Lower lobe of right lung (tissue), 2 donors: Measurements from ENCODE around the gene NYAP2. TPM values are rescaled to one million over a fixed set of nuclear protein-coding genes. Genes with fewer than 3 reads are reported as not detected.

ENCODE experiments used
- ATAC-seq, 2 donors: fragments of 200-7000 bp; cut with Tn5 transposase; one replicate each; pipeline ENCODE4 v1.9.1; 2020 to 2022; ENCODE audit warnings: mild to moderate bottlenecking in 2 of 2, moderate library complexity in 2 of 2
- DNase-seq: peaks from one replicate; pipeline ENCODE4 v3.0.0-alpha.2; 2020
- H3K27ac ChIP-seq: fragments of 200-600 bp; one replicate; pipeline ENCODE4 v1.8.0; 2022
- H3K27me3 ChIP-seq: fragments of 200-600 bp; one replicate; pipeline ENCODE4 v1.8.0; 2022; ENCODE audit warnings: low read depth
- H3K36me3 ChIP-seq: fragments of 200-600 bp; one replicate; pipeline ENCODE4 v1.8.0; 2022; ENCODE audit warnings: mild to moderate bottlenecking
- H3K4me1 ChIP-seq: fragments of 200-600 bp; one replicate; pipeline ENCODE4 v1.8.0; 2022
- H3K4me3 ChIP-seq: fragments of 200-600 bp; one replicate; pipeline ENCODE4 v1.8.0; 2022; ENCODE audit warnings: mild to moderate bottlenecking
- H3K9me3 ChIP-seq: fragments of 200-600 bp; one replicate; pipeline ENCODE4 v1.8.0; 2022
- intact Hi-C: fragments of 100-400 bp; cut with DNase I; formaldehyde crosslinking; loops from one replicate; pipeline ENCODE4 v1.11.0; 2022
- total RNA-seq: library from RNA; stranded (reverse); fragmentation: NEBNext Ultra II Directional; extraction: Animal tissue kit (Norgen Biotek cat#: 25700); gene quantifications from one replicate; pipeline ENCODE4 v1.2.1, GENCODE V29; 2021
- TF ChIP-seq, protein P1 (sequence below): fragments of 200-600 bp; IDR thresholded peaks from one replicate; pipeline ENCODE4 v1.8.0; 2022; ENCODE audit warnings: antibody characterized with exemption, mild to moderate bottlenecking
- donor health status: DM: no; HTN: yes; CAD: no; lungs with severe emphysema.

The NYAP2 gene
- total RNA-seq, 1 donor from 2014 or later = 1.1 TPM

DNA sequence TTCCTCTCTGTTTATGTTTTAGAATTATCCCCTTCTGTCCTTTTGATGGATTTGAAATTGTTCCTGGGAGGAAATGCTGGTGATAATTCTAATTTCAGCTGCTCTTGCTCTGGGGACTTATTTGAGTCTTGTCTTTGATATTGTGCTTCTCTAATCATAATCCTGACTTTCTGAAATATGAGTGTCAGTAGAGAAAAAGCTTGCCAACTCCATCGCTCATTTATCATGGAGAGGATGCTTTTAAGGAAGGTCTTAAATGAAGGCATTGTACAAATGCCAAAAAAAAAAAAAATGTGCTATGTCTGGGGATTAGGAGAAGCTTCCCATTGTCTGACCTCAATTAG, 159.5 kb downstream of the NYAP2 start:
- no peaks in the 10 kb centered on the region for H3K4me1 ChIP-seq
- intact Hi-C loops = no loop called here

GRCh38 chr2:225566798-225567197, 167.3 kb downstream of the NYAP2 start:
- TF ChIP-seq, protein P1, sequence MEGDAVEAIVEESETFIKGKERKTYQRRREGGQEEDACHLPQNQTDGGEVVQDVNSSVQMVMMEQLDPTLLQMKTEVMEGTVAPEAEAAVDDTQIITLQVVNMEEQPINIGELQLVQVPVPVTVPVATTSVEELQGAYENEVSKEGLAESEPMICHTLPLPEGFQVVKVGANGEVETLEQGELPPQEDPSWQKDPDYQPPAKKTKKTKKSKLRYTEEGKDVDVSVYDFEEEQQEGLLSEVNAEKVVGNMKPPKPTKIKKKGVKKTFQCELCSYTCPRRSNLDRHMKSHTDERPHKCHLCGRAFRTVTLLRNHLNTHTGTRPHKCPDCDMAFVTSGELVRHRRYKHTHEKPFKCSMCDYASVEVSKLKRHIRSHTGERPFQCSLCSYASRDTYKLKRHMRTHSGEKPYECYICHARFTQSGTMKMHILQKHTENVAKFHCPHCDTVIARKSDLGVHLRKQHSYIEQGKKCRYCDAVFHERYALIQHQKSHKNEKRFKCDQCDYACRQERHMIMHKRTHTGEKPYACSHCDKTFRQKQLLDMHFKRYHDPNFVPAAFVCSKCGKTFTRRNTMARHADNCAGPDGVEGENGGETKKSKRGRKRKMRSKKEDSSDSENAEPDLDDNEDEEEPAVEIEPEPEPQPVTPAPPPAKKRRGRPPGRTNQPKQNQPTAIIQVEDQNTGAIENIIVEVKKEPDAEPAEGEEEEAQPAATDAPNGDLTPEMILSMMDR = no peak
- no peak overlapping the region for H3K27ac ChIP-seq

More for the DNA sequence above, 159.5 kb downstream of the NYAP2 start:
- no peak for DNase-seq
- Histone ChIP-seq H3K27me3 (no peaks in the 10 kb centered on the region), H3K36me3 (no peaks in the 10 kb centered on the region), H3K9me3 (no peaks in the 10 kb centered on the region), H3K4me3 (no peak overlapping the region), H3K27ac (no peak overlapping the region)
- TF ChIP-seq, protein P1 = no peak
- no peak for ATAC-seq

GRCh38 chr2:225569995-225570394, 170.5 kb downstream of the NYAP2 start:
- no peaks in the 10 kb centered on the region for H3K27me3 ChIP-seq
- no peaks in the 10 kb centered on the region for H3K9me3 ChIP-seq
- H3K4me1 ChIP-seq = no peaks in the 10 kb centered on the region
- ATAC-seq (peak in 1 of 2 donors; percentile 30), DNase-seq (no peak)
- intact Hi-C loops = no loop called here
- H3K27ac ChIP-seq = no peak overlapping the region
- no peaks in the 10 kb centered on the region for H3K36me3 ChIP-seq
- TF ChIP-seq, protein P1 = no peak
- no peak overlapping the region for H3K4me3 ChIP-seq

More at GRCh38 chr2:225566798-225567197, 167.3 kb downstream of the NYAP2 start:
- H3K27me3 ChIP-seq = no peaks in the 10 kb centered on the region
- no peaks in the 10 kb centered on the region for H3K36me3 ChIP-seq
- DNase-seq = no peak
- intact Hi-C loops = no loop called here
- no peak overlapping the region for H3K4me3 ChIP-seq
- peak; percentile 84 to 88 for ATAC-seq
- no peaks in the 10 kb centered on the region for H3K4me1 ChIP-seq
- H3K9me3 ChIP-seq = no peaks in the 10 kb centered on the region

DNA sequence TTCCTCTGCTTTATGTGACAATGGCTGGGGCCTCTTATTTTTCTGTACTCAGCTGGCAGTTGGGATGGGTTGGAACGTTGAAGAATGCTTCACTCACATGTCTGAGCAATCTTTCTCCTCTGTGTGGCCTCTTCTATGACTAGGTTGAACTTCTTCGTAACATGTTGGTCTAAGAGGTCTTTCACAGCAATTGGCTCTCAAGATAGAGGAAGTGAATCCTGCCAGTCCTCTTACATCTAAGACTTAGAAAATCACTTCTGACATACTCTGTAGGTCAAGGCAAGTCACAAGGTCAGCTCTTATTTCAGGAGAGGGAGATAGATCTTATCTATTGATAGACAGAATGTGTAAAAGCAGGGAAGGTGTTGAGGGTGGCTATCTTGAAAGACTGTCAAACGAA, 174.1 kb downstream of the NYAP2 start:
- no peak for DNase-seq
- no peaks in the 10 kb centered on the region for H3K36me3 ChIP-seq
- TF ChIP-seq, protein P1 = no peak
- H3K27ac ChIP-seq = no peak overlapping the region
- intact Hi-C loops = no loop called here
- no peaks in the 10 kb centered on the region for H3K9me3 ChIP-seq
- no peaks in the 10 kb centered on the region for H3K27me3 ChIP-seq
- no peak for ATAC-seq
- no peaks in the 10 kb centered on the region for H3K4me1 ChIP-seq
- H3K4me3 ChIP-seq = no peak overlapping the region

- intact Hi-C loops = no loop called here
- DNase-seq (no peak), ATAC-seq (no peak)
- Histone ChIP-seq H3K36me3 (no peaks in the 10 kb centered on the region), H3K27ac (no peak overlapping the region), H3K27me3 (no peaks in the 10 kb centered on the region), H3K4me3 (no peak overlapping the region), H3K9me3 (no peaks in the 10 kb centered on the region), H3K4me1 (no peaks in the 10 kb centered on the region)
- TF ChIP-seq, protein P1 = no peak
These were observed 175.2 kb downstream of the NYAP2 start for GRCh38 chr2:225574582-225575138.
